HPDE6-E6E7 (cell line): ENCODE results near the gene TMPRSS9.

ENCODE experiments used
- DNase-seq: peaks from one replicate; pipeline ENCODE4 v3.0.0; 2011; ENCODE audit warnings: missing footprints; ENCODE audit errors: extremely low spot score

The TMPRSS9 gene

GRCh38 chr19:2329501-2329916 lies 30.6 kb upstream of the TMPRSS9 start:
- no peak for DNase-seq

GRCh38 chr19:2330255-2330631 lies 29.8 kb upstream of the TMPRSS9 start:
- no peak for DNase-seq

- no peak for DNase-seq
Observed at GRCh38 chr19:2330632-2331284, 29.3 kb upstream of the TMPRSS9 start.

DNA sequence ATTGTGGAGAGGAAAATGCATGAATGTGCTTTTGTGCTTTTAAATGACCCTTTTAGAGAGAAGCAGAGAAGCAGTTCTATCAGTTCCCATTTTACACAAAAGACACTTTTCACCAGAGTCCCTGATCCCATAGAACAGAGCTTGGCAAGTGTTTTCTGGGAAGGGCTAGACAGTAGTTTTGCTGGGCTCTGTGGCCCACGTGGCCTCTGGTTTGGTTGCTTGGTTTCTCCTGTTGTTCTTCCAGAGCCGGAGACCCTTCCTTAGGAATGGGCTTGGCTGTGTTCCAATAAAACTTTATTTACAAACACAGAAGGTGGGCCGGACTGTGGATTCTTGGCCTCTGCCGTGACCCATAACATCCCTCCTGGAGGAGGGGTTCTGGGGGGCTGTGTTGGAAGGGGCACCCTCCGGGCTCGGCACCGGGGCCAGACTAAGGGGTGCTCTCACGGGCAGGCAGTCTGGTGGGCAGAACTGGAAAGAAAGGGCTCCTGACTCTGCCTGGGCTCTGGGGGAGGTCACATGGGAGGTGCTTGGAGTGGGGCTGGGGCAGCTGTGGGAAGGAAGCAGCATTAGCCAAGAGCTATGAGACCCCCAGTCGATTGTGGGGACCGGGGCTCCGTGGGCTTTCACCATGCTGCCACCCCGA lies 28.3 kb upstream of the TMPRSS9 start:
- DNase-seq, result no peak

- no peak for DNase-seq
Observed at GRCh38 chr19:2332341-2333026, 27.6 kb upstream of the TMPRSS9 start.

DNA sequence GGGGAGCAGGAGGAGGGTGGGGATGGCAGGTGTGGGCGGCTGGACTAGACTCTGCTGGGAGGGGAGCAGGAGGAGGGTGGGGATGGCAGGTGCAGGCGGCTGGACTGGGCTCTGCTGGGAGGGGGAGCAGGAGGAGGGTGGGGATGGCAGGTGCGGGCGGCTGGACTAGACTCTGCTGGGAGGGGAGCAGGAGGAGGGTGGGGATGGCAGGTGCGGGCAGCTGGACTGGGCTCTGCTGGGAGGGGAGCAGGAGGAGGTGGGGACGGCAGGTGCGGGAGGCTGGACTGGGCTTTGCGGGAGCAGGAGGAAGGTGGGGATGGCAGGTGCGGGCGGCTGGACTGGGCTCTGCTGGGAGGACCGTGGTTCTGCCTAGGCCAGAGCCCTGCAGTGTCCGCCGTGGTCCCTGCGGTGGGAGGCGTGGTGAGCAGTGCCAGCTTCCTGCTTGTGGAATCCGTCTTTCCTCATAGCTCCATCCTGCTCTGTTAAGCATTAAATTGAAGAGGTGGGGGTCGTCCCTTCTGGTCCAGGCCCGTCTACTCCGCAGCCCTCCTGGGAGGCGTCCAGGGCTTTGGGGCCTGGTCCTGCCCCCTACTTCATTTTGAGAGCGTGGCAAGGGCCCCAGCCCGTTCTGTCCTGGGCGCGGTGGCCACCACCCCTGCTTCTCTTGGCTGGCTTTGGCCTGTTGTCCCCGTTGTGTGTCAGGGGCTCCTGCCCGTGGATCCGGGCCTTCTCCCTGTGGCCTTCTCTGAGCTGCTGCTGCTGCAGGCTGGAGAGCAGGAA lies 26.8 kb upstream of the TMPRSS9 start:
- no peak for DNase-seq

- no peak for DNase-seq
Observed at GRCh38 chr19:2333807-2334211, 26.3 kb upstream of the TMPRSS9 start.

DNA sequence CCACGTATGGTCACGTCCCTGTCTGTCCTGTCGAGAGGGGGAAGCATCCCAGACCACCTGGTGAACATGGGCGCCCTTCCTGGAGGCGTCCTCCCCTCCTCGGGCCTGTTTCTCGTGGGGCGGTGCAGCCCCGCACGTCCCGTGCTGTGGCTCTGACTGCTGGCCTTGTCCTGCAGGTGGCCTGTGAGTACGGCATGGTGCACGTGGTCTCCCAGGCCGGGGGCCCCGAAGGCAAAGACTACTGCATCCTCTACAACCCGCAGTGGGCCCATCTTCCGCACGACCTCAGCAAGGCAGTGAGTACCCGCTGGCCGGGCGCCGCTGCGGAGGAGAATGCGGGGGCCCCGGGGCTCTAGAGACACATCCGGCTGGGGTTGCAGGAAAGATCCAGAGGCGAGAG lies 25.6 kb upstream of the TMPRSS9 start:
- no peak for DNase-seq

- DNase-seq, result no peak
Observed at GRCh38 chr19:2334986-2335846, 24.8 kb upstream of the TMPRSS9 start.

GRCh38 chr19:2335848-2336247 lies 24.2 kb upstream of the TMPRSS9 start:
- DNase-seq, result no peak

- no peak for DNase-seq
Observed at GRCh38 chr19:2336528-2337328, 23.3 kb upstream of the TMPRSS9 start.

DNA sequence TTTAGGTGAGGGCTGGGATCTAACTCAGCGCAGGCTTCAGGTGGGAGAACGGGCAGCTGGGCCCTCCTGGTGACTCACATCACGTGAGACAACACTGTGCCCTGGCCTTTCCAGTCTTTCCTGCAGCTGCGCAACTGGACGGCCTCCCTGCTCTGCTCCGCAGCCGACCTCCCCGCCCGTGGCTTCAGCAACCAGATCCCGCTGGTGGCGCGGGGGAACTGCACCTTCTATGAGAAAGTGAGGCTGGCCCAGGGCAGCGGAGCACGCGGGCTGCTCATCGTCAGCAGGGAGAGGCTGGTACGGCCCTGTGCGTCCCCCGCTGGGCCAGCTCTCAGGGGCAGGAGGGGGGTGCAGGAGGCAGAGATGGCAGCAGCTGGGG lies 22.7 kb upstream of the TMPRSS9 start:
- no peak for DNase-seq

DNA sequence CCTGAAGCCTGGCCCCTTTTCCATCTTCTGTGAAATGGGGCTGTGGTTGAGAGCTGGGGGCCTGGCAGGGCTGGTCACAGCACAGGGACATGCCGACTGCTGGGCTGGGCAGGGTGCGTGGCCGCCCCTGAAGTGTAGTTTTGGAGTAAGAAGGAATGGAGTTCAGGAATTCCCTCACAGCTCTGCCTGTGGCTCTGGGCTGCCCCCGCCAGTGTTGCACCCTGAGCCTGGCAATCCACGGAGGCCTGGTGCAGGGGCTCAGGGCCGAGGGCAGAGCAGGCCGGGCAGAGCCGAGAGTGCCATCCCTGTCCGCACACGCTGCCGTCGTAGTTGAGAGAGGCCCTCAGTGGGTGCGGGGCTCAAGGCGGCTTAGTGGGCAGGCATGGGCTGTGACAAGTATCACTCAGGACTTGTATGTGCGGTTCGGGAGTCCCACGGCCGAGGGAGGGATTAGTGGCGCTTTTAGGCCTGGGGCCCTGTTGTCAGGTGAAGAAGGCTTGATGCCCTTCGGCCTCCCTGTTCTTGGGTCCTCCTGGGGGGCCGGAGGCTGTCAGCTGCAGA lies 21.9 kb upstream of the TMPRSS9 start:
- DNase-seq, result no peak

DNA sequence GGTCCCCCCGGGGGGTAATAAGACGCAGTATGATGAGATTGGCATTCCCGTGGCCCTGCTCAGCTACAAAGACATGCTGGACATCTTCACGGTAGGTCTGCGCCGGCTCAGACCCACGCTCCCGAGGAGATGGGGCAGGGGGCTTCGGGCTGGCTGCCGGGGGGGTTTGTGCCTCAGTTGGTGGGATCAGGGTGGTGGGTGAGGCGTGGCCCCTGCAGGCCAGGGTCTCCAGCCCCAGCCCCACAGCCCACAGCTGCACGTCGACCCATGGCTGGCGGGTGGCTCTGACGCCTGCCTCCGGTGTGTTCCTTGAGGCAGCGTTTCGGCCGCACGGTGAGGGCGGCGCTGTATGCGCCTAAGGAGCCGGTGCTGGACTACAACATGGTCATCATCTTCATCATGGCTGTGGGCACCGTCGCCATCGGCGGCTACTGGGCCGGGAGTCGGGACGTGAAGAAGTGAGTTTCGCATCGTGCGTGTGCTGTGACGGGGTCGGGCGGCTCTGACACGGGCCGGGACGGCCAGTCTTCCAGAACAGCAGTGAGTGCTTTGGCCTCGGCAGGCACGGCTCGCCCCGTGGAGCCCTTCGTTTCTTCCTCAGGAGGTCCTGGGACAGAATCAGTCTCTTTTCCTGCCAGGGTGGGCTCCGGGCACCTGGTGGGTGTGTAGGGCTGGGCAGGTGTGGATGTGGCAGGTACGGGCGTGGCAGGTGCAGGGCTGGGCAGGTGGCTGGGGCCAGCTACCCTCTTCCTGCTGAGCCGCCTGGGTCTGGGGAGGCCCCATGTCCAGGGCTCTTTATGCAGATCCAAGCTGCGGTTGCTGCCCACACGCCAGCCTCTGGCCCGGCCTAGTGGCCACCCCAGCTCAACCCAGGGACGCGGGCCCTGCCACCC lies 21.1 kb upstream of the TMPRSS9 start:
- no peak for DNase-seq

- no peak for DNase-seq
Observed at GRCh38 chr19:2339644-2340310, 20.3 kb upstream of the TMPRSS9 start.

DNA sequence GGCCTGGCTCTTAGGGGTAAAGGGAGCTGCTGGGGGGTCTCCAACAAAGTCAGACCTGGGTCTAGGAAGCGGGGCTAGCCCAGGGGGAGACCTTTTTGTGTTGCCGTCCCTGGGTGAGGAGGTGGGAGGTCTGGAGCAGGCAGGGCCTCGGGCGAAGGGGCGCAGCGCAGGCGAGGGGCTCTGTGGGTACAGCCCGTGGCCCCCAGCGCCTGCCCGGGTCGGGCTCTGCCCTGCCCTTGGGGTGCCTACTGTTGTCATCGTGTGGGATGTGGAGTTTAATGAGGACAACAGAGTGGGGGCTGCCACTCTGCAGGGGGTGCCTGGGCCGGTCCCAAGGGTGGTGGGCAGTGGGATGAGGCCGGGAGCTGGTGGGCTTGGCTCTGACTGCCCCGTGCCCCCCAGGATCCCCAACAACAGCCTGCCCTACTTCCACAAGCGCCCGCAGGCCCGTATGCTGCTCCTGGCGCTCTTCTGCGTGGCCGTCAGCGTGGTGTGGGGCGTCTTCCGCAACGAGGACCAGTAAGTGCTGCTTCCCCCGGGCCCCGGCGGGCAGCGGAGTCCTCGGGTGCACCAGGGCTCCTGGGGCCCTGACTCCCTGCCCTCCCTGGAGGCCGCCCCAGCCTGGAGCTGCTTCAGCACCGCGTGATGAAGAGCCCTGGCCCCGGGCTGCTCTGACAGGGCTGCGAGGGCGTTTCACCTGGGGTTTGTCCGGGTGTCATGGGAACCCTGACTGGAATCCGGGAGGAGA lies 19.4 kb upstream of the TMPRSS9 start:
- no peak for DNase-seq

- no peak for DNase-seq
Observed at GRCh38 chr19:2341244-2341751, 18.8 kb upstream of the TMPRSS9 start.

- DNase-seq, result no peak
Observed at GRCh38 chr19:2341982-2342381, 18.1 kb upstream of the TMPRSS9 start.
